ENCODE measurements around the gene KDELR1. TPM values are rescaled to one million over a fixed set of nuclear protein-coding genes. Genes with fewer than 3 reads are reported as not detected.

KDELR1 gene
- total and polyA plus RNA-seq, 2 of the 13 experiments (the other 11 are each of a cell fraction or from before 2014, with no cell fraction given), result 134 to 185 TPM

DNA sequence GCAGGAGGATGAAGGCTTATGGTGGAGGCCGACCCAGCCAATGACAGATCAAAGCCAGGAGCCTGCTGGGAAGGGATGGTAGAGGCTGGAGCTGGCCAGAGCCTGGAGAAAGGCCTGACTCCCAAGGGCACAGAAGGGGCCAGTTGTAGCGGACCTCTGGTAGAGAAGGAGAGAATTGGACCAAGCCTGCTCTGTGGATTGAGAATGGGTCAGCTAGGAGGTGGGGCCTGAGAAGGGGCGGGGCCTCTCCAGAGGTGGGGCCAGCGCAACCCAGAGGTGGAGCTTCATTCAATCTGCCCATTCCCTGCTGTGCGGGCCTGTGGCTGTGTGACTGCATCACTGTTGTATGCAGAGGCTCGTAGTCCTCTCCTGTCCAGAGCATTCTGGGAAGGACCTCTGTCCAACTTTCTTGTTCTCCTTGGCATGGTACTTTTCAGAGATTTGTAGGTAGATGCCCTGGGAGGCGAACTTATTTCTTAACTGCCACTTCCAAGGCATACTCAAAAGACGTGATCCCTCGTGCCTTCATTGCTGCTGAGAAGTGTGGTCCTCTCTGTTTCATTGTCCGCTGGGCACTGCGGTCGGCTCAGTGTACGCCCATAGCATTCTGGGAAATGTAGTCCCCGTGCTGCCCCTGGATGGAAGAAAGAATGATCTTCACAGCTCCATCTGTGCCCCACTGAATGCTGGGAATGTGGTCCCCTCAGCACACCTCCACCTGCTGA is 8.8 kb upstream of the KDELR1 start (continued):
- TF ChIP-seq, protein P1, sequence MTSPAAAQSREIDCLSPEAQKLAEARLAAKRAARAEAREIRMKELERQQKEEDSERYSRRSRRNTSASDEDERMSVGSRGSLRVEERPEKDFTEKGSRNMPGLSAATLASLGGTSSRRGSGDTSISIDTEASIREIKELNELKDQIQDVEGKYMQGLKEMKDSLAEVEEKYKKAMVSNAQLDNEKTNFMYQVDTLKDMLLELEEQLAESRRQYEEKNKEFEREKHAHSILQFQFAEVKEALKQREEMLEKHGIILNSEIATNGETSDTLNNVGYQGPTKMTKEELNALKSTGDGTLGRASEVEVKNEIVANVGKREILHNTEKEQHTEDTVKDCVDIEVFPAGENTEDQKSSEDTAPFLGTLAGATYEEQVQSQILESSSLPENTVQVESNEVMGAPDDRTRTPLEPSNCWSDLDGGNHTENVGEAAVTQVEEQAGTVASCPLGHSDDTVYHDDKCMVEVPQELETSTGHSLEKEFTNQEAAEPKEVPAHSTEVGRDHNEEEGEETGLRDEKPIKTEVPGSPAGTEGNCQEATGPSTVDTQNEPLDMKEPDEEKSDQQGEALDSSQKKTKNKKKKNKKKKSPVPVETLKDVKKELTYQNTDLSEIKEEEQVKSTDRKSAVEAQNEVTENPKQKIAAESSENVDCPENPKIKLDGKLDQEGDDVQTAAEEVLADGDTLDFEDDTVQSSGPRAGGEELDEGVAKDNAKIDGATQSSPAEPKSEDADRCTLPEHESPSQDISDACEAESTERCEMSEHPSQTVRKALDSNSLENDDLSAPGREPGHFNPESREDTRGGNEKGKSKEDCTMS (CRISPR knock-in tag; conservative IDR thresholded peaks at IDR 0.05), result no peak
- TF ChIP-seq ZNF234 (CRISPR knock-in tag; conservative IDR thresholded peaks at IDR 0.05) (no peak), PPARG (CRISPR knock-in tag; conservative IDR thresholded peaks at IDR 0.05) (peak; percentile 69; the same call in 1 of the 2 replicates), ZNF839 (CRISPR knock-in tag; IDR thresholded peaks at IDR 0.05; ENCODE audit: borderline replicate concordance) (no peak), ZNF446 (CRISPR knock-in tag; IDR thresholded peaks at IDR 0.05) (no peak), SATB2 (CRISPR knock-in tag; IDR thresholded peaks at IDR 0.05) (no peak), NR2C2 (CRISPR knock-in tag; IDR thresholded peaks at IDR 0.05; ENCODE audit: borderline replicate concordance) (0 out of 2 replicates have a peak, but pooled peaks have one; percentile 37), HOXD1 (CRISPR knock-in tag; IDR thresholded peaks at IDR 0.05) (no peak), HNRNPUL1 (IDR thresholded peaks at IDR 0.05; ENCODE audit: low read depth, low read length) (no peak), ARNT2 (CRISPR knock-in tag; IDR thresholded peaks at IDR 0.05; ENCODE audit: low read depth) (no peak), ZNF598 (CRISPR knock-in tag; IDR thresholded peaks at IDR 0.05; ENCODE audit: borderline replicate concordance) (peak; percentile 57; the same call in 1 of the 2 replicates), ZFP82 (CRISPR knock-in tag; IDR thresholded peaks at IDR 0.05; ENCODE audit: borderline replicate concordance) (no peak), SAP130 (CRISPR knock-in tag; IDR thresholded peaks at IDR 0.05; ENCODE audit: low read depth) (peak; percentile 58), THAP11 (CRISPR knock-in tag; IDR thresholded peaks at IDR 0.05) (peak; percentile 98)
- TF ChIP-seq, protein P2, sequence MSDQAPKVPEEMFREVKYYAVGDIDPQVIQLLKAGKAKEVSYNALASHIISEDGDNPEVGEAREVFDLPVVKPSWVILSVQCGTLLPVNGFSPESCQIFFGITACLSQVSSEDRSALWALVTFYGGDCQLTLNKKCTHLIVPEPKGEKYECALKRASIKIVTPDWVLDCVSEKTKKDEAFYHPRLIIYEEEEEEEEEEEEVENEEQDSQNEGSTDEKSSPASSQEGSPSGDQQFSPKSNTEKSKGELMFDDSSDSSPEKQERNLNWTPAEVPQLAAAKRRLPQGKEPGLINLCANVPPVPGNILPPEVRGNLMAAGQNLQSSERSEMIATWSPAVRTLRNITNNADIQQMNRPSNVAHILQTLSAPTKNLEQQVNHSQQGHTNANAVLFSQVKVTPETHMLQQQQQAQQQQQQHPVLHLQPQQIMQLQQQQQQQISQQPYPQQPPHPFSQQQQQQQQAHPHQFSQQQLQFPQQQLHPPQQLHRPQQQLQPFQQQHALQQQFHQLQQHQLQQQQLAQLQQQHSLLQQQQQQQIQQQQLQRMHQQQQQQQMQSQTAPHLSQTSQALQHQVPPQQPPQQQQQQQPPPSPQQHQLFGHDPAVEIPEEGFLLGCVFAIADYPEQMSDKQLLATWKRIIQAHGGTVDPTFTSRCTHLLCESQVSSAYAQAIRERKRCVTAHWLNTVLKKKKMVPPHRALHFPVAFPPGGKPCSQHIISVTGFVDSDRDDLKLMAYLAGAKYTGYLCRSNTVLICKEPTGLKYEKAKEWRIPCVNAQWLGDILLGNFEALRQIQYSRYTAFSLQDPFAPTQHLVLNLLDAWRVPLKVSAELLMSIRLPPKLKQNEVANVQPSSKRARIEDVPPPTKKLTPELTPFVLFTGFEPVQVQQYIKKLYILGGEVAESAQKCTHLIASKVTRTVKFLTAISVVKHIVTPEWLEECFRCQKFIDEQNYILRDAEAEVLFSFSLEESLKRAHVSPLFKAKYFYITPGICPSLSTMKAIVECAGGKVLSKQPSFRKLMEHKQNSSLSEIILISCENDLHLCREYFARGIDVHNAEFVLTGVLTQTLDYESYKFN (CRISPR knock-in tag; conservative IDR thresholded peaks at IDR 0.05), result no peak
- TF ChIP-seq, protein P3, sequence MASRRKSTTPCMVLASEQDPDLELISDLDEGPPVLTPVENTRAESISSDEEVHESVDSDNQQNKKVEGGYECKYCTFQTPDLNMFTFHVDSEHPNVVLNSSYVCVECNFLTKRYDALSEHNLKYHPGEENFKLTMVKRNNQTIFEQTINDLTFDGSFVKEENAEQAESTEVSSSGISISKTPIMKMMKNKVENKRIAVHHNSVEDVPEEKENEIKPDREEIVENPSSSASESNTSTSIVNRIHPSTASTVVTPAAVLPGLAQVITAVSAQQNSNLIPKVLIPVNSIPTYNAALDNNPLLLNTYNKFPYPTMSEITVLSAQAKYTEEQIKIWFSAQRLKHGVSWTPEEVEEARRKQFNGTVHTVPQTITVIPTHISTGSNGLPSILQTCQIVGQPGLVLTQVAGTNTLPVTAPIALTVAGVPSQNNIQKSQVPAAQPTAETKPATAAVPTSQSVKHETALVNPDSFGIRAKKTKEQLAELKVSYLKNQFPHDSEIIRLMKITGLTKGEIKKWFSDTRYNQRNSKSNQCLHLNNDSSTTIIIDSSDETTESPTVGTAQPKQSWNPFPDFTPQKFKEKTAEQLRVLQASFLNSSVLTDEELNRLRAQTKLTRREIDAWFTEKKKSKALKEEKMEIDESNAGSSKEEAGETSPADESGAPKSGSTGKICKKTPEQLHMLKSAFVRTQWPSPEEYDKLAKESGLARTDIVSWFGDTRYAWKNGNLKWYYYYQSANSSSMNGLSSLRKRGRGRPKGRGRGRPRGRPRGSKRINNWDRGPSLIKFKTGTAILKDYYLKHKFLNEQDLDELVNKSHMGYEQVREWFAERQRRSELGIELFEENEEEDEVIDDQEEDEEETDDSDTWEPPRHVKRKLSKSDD (CRISPR knock-in tag; IDR thresholded peaks at IDR 0.05; ENCODE audit: low read depth), result no peak
- TF ChIP-seq, protein P4, sequence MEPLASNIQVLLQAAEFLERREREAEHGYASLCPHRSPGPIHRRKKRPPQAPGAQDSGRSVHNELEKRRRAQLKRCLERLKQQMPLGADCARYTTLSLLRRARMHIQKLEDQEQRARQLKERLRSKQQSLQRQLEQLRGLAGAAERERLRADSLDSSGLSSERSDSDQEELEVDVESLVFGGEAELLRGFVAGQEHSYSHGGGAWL (CRISPR knock-in tag; IDR thresholded peaks at IDR 0.05), result no peak

Data from HepG2 (cell line).